ENCODE data around the gene PRRT3. TPM values are rescaled to one million over a fixed set of nuclear protein-coding genes. Genes with fewer than 3 reads are reported as not detected.

Gene PRRT3
- total and polyA plus RNA-seq, 2 of the 13 experiments (the other 11 are each of a cell fraction or from before 2014, with no cell fraction given): 0.22 to 0.44 TPM

GRCh38 chr3:9916346-9916733 is 35.9 kb downstream of the PRRT3 start:
- in situ Hi-C loops (cut with HindIII; ENCODE audit: extremely low pct_ligation_motif_present, low pct_unique_long_range_greater_than_20kb): no loop called here
- Histone ChIP-seq H2AFZ (ENCODE audit: low read length) (no peak overlapping the region), H3K9me3 (ENCODE audit: low read length) (no peaks in the 10 kb centered on the region), H3K4me2 (ENCODE audit: low read depth, low read length) (peak overlapping the region; percentile 100), H3K4me1 (ENCODE audit: insufficient read depth, low read length) (peaks cover 38% of the 10 kb centered on the region), H3K27ac (ENCODE audit: extremely low read length, insufficient read depth, low read length) (peak overlapping the region; percentile 71), H4K20me1 (ENCODE audit: insufficient read depth, low read length) (no peaks in the 10 kb centered on the region), H3K9ac (ENCODE audit: insufficient read depth, low read depth, low read length) (peak overlapping the region; percentile 80), H3K79me2 (ENCODE audit: insufficient read depth, low read length) (peaks cover 3% of the 10 kb centered on the region), H3K36me3 (replicated peaks in 1 of 2; ENCODE audit: control insufficient read depth in 1 of 2, insufficient read depth in 2 of 2, low read length in 2 of 2) (peaks cover 3 to 9% of the 10 kb centered on the region in 2 experiments; a peak in 3 of 5 replicates), H3K27me3 (ENCODE audit: control insufficient read depth in 1 of 2, insufficient read depth in 2 of 2, low read length in 2 of 2) (no peaks in the 10 kb centered on the region), H3K4me3 (replicated peaks in 1 of 3; ENCODE audit: insufficient read depth in 1 of 3, low read depth in 2 of 3, low read length in 3 of 3) (peak overlapping the region; percentile 55 to 86 (median 83))
- TSS peak; percentile 33 for BruUV-seq (replicated peaks)
- ChIA-PET CTCF (ENCODE audit: low intra/inter-chr PET ratio, low total read pairs) (interaction anchor here (2.1 kb wide), 1 partner anchor 54 kb away, joined by 14 read pairs; no protein-coding TSS in a partner anchor), POLR2A (interaction anchor here (0.7 to 9.0 kb wide), 20 partner anchors 9 to 332 kb away, joined by 3 to 298 read pairs (median 4); partner anchors contain the start of genes ARPC4, CAMK1, CIDEC and CRELD1)
- no peak for DNase-seq (ENCODE audit: low spot score)
- FAIRE-seq: no peak
- ATAC-seq: peak; percentile 7
- intact Hi-C loops (cut with micrococcal nuclease; ENCODE audit: unreplicated experiment): loop anchor here (5.0 kb wide), 1 partner anchor 39 kb away; no protein-coding TSS in a partner anchor
- WGBS (ENCODE audit: low lambda C conversion rate): 21% methylated on average over 6 of the region's 7 CpGs
- TF ChIP-seq MBD4 (IDR thresholded peaks at IDR 0.05; ENCODE audit: borderline replicate concordance, low read length) (no peak), NKX3-1 (CRISPR knock-in tag; IDR thresholded peaks at IDR 0.05) (0 out of 2 replicates have a peak, but pooled peaks have one; percentile 16), PRMT3 (CRISPR knock-in tag; IDR thresholded peaks at IDR 0.05; ENCODE audit: borderline replicate concordance, low read depth) (no peak), BATF2 (CRISPR knock-in tag; IDR thresholded peaks at IDR 0.05) (no peak), ZNF124 (CRISPR knock-in tag; IDR thresholded peaks at IDR 0.05) (no peak), ZNF605 (CRISPR knock-in tag; IDR thresholded peaks at IDR 0.05) (no peak), ZNF326 (CRISPR knock-in tag; IDR thresholded peaks at IDR 0.05; ENCODE audit: borderline replicate concordance) (no peak), NFKB2 (CRISPR knock-in tag; IDR thresholded peaks at IDR 0.05; ENCODE audit: borderline replicate concordance) (no peak), MLXIP (CRISPR knock-in tag; IDR thresholded peaks at IDR 0.05; ENCODE audit: borderline replicate concordance) (no peak), REST (IDR thresholded peaks at IDR 0.05; ENCODE audit: borderline replicate concordance in 1 of 2, low read depth in 1 of 2, low read length in 2 of 2) (no peak), RBAK (CRISPR knock-in tag; IDR thresholded peaks at IDR 0.05) (no peak), HOXA3 (CRISPR knock-in tag; IDR thresholded peaks at IDR 0.05) (no peak), ZNF101 (CRISPR knock-in tag; IDR thresholded peaks at IDR 0.05; ENCODE audit: borderline replicate concordance, low read depth) (no peak), ATRX (CRISPR knock-in tag; IDR thresholded peaks at IDR 0.05; ENCODE audit: borderline replicate concordance) (no peak), SP4 (CRISPR knock-in tag; IDR thresholded peaks at IDR 0.05) (no peak), ZFY (CRISPR knock-in tag; IDR thresholded peaks at IDR 0.05) (no peak), ZNF703 (CRISPR knock-in tag; IDR thresholded peaks at IDR 0.05; ENCODE audit: borderline replicate concordance) (no peak), STAG1 (CRISPR knock-in tag; IDR thresholded peaks at IDR 0.05) (0 out of 2 replicates have a peak, but pooled peaks have one; percentile 0), ZNF20 (CRISPR knock-in tag; IDR thresholded peaks at IDR 0.05) (no peak)

Data from HepG2 (cell line).